ENCODE measurements around the gene SCAF4. TPM values are rescaled to one million over a fixed set of nuclear protein-coding genes. Genes with fewer than 3 reads are reported as not detected.
"Not testable (repeated sequence)": the region's sequence is repeated elsewhere in the genome, so short reads cannot be mapped to it uniquely, and the experiment has no call there.

SCAF4 gene
- total RNA-seq, 4 donors from 2014 or later = 12.1 to 18.8 (median 15.2) TPM

DNA sequence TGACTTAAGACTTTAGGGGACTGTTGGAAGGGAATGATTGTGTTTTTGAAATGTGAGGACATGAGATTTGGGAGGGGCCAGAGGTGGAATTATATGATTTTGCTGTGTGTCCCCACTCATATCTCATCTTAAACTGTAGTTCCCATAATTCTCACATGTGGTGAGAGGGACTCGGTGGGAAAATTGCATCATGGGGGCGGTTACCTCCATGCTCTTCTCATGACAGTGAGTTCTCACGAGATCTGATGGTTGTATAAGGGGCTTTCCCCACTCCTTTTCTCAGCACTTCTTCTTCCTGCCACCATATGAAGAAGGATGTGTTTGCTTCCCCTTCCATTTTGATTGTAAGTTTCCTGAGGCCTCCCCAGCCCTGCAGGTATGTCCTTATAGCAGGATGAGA is 35.0 kb upstream of the SCAF4 start:
- no peaks in the 10 kb centered on the region for H3K36me3 ChIP-seq
- no peaks in the 10 kb centered on the region for H3K27me3 ChIP-seq
- WGBS = 88% methylated on average over 3 of the region's 3 CpGs
- TF ChIP-seq POLR2AphosphoS5 (IDR thresholded peaks at IDR 0.05) (no peak), EP300 (IDR thresholded peaks at IDR 0.05) (no peak), POLR2A (IDR thresholded peaks at IDR 0.05; ENCODE audit: low read depth) (no peak)
- TF ChIP-seq, protein P1, sequence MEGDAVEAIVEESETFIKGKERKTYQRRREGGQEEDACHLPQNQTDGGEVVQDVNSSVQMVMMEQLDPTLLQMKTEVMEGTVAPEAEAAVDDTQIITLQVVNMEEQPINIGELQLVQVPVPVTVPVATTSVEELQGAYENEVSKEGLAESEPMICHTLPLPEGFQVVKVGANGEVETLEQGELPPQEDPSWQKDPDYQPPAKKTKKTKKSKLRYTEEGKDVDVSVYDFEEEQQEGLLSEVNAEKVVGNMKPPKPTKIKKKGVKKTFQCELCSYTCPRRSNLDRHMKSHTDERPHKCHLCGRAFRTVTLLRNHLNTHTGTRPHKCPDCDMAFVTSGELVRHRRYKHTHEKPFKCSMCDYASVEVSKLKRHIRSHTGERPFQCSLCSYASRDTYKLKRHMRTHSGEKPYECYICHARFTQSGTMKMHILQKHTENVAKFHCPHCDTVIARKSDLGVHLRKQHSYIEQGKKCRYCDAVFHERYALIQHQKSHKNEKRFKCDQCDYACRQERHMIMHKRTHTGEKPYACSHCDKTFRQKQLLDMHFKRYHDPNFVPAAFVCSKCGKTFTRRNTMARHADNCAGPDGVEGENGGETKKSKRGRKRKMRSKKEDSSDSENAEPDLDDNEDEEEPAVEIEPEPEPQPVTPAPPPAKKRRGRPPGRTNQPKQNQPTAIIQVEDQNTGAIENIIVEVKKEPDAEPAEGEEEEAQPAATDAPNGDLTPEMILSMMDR (IDR thresholded peaks at IDR 0.05) = no peak
- no peak for DNase-seq (ENCODE audit: extremely low spot score)
- intact Hi-C loops (cut with DNase I) = no loop called here
- H3K27ac ChIP-seq (replicated peaks in 1 of 4) = no peak overlapping the region
- H3K4me1 ChIP-seq = no peaks in the 10 kb centered on the region
- H3K9me3 ChIP-seq = no peaks in the 10 kb centered on the region
- no peak overlapping the region for H3K4me3 ChIP-seq

DNA sequence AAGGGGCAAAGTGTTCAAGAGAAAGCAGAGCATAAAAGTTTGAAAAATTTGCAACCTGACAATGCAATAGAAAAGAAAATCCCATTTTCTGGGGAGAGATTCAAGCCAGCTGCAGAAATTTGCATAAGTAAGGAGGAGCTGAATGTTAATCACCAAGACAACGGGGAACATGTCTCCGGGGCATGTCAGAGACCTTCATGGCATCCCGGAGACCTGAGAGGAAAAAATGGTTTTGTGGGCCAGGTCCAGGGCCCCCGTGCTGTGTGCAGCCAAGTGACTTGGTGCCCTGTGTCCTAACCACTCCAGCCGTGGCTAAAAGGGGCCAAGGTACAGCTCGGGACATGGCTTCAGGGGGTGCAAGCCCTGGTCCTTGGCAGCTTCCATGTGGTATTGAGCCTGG is 33.9 kb upstream of the SCAF4 start:
- H3K4me1 ChIP-seq; DNase-seq (ENCODE audit: extremely low spot score); H3K27me3 ChIP-seq; H3K9me3 ChIP-seq; intact Hi-C loops (cut with DNase I); H3K27ac ChIP-seq (replicated peaks in 1 of 4); H3K4me3 ChIP-seq; H3K36me3 ChIP-seq: not testable (repeated sequence)
- 69% methylated on average over 6 of the region's 6 CpGs for WGBS

DNA sequence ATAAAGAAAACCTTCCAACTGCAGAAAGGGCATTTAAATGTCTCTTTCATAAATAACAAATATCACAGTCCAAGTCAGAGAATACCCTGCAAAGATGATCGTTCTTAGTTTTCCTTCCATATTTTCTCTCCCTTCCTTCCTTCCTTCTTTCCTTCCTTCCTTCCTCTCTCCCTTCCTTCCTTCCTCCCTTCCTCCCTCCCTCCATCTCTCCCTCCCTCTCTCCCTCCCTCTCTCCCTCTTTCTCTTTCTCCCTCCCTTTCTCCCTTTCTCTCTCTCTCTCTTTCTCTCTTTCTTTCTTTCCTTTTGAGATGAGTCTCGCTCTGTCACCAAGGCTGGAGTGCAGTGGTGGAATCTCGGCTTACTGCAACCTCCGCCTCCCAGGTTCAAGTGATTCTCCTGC is 29.0 kb upstream of the SCAF4 start:
- no peak overlapping the region for H3K27ac ChIP-seq (replicated peaks in 1 of 4)
- intact Hi-C loops (cut with DNase I) = no loop called here
- H3K36me3 ChIP-seq = no peaks in the 10 kb centered on the region
- no peaks in the 10 kb centered on the region for H3K9me3 ChIP-seq
- H3K4me1 ChIP-seq = no peaks in the 10 kb centered on the region
- H3K4me3 ChIP-seq = no peak overlapping the region
- WGBS = 84% methylated on average over 4 of the region's 4 CpGs
- DNase-seq (ENCODE audit: extremely low spot score) = no peak
- H3K27me3 ChIP-seq = no peaks in the 10 kb centered on the region
- TF ChIP-seq POLR2AphosphoS5 (IDR thresholded peaks at IDR 0.05) (no peak), EP300 (IDR thresholded peaks at IDR 0.05) (no peak), POLR2A (IDR thresholded peaks at IDR 0.05; ENCODE audit: low read depth) (no peak)
- TF ChIP-seq, protein P1 (IDR thresholded peaks at IDR 0.05) = no peak

DNA sequence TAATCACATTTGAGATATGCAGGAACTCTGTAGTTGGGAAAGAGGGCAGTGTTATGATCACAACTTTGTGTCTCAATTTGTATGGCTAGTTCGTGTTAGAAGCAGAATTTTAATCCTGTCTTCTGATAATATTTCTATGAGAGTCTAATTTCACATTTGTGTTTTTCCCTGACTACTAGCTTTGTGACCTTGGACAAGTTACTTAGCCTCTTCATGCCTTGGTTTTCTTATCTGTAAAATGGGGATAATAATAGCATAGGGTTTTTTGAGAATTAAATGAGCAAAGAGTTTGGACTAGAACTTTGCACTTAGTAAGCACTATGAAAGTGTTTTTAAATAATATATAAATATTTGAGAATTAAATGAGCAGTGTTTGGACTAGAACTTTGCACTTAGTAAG is 24.9 kb upstream of the SCAF4 start:
- Histone ChIP-seq H3K36me3 (no peaks in the 10 kb centered on the region), H3K9me3 (no peaks in the 10 kb centered on the region), H3K4me1 (no peaks in the 10 kb centered on the region), H3K27me3 (no peaks in the 10 kb centered on the region), H3K27ac (replicated peaks in 1 of 4) (no peak overlapping the region), H3K4me3 (no peak overlapping the region)
- no peak for DNase-seq (ENCODE audit: extremely low spot score)
- TF ChIP-seq, protein P1 (IDR thresholded peaks at IDR 0.05) = no peak
- TF ChIP-seq POLR2A (IDR thresholded peaks at IDR 0.05; ENCODE audit: low read depth) (no peak), POLR2AphosphoS5 (IDR thresholded peaks at IDR 0.05) (no peak), EP300 (IDR thresholded peaks at IDR 0.05) (no peak)
- WGBS = 93% methylated on average over 1 of the region's 1 CpG
- intact Hi-C loops (cut with DNase I) = no loop called here

DNA sequence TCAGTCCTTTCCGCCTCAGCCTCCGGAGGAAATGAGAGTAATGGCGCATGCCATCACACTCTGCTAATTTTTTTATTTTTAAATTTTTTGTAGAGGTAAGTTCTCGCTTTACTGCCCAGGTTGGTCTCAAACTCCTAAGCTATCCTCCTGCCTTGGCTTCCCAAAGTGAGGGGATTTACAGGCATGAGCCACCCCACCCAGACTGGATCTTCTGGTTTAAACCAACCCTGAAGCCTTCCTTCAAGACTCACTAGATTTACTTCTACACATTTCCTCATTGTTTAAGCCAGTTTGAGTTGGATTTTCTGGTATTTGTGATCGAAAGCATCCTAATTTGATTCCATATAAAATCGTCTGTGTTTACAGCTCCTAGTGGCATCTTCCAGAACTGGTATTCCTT is 23.1 kb upstream of the SCAF4 start:
- Histone ChIP-seq H3K27me3 (no peaks in the 10 kb centered on the region), H3K27ac (replicated peaks in 1 of 4) (no peak overlapping the region), H3K4me3 (no peak overlapping the region), H3K9me3 (no peaks in the 10 kb centered on the region), H3K4me1 (no peaks in the 10 kb centered on the region), H3K36me3 (no peaks in the 10 kb centered on the region)
- WGBS = 90% methylated on average over 6 of the region's 6 CpGs
- no peak for DNase-seq (ENCODE audit: extremely low spot score)
- no peak for TF ChIP-seq POLR2A (IDR thresholded peaks at IDR 0.05; ENCODE audit: low read depth)
- TF ChIP-seq POLR2AphosphoS5 (IDR thresholded peaks at IDR 0.05) = no peak
- TF ChIP-seq, protein P1 (IDR thresholded peaks at IDR 0.05) = no peak
- TF ChIP-seq EP300 (IDR thresholded peaks at IDR 0.05) = no peak
- intact Hi-C loops (cut with DNase I) = no loop called here

Measured in esophagus muscularis mucosa (tissue), 4 donors.